ENCODE data around the gene CCDC57. TPM values are rescaled to one million over a fixed set of nuclear protein-coding genes. Genes with fewer than 3 reads are reported as not detected.

CCDC57 gene
- polyA plus RNA-seq, 1 donor from 2014 or later: 70.9 TPM

DNA sequence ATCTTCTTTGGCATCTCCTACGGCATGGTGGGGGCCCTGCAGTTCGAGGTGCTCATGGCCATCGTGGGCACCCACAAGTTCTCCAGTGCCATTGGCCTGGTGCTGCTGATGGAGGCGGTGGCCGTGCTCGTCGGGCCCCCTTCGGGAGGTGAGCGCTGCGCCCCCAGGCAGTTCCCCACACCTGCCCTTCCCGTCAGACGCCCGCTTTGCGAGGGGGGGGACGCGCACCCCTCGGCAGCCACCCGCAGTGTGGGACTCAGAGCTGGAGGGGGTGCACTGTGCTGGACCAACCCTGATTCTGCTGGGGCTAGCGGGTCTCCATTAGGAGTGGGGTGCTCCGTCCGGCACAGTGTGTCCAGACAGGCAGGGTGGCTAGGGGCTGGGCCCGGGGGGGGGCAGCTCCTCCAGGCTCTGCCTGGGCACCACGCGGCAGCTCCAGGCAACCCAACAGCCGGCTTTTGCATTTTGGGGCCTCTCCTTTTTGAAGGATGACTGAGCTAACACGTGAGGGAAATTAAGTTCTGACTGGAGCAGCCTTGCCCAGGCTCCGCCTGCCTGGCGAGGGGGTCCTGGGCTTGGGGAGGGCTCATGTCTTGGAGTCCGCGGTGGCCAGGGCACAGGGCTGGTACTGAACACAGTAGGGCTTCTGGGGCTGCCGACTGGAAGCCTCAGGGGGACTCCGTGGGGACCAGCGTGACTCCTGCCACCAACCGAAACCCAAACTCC lies 25.3 kb upstream of the CCDC57 start:
- no peaks in the 10 kb centered on the region for H3K36me3 ChIP-seq (ENCODE audit: insufficient read depth, low read length)
- no peaks in the 10 kb centered on the region for H3K9me3 ChIP-seq (ENCODE audit: low read length)
- TF ChIP-seq MXI1 (conservative IDR thresholded peaks at IDR 0.05; ENCODE audit: poor library complexity, severe bottlenecking) (no peak), TAF1 (IDR thresholded peaks at IDR 0.05; ENCODE audit: low read depth) (no peak)
- no peak overlapping the region for H2AFZ ChIP-seq (ENCODE audit: low read depth, low read length)
- H3K9me2 ChIP-seq (ENCODE audit: insufficient read depth, low read length): no peaks in the 10 kb centered on the region
- H3K4me2 ChIP-seq (ENCODE audit: low read length): no peak overlapping the region
- no peak overlapping the region for H3K4me3 ChIP-seq (ENCODE audit: low read length)
- H3K79me2 ChIP-seq (replicated peaks; ENCODE audit: insufficient read depth, low read length): no peaks in the 10 kb centered on the region
- H3K27ac ChIP-seq (ENCODE audit: low read length): no peak overlapping the region
- peaks cover 6% of the 10 kb centered on the region for H4K20me1 ChIP-seq (ENCODE audit: insufficient read depth)
- no peaks in the 10 kb centered on the region for H3K27me3 ChIP-seq (ENCODE audit: insufficient read depth, low read depth, low read length)
- no peak overlapping the region for H3K9ac ChIP-seq (ENCODE audit: low read length)
- H3F3A ChIP-seq (ENCODE audit: insufficient read depth, low read length, poor library complexity, severe bottlenecking): no peaks in the 10 kb centered on the region

DNA sequence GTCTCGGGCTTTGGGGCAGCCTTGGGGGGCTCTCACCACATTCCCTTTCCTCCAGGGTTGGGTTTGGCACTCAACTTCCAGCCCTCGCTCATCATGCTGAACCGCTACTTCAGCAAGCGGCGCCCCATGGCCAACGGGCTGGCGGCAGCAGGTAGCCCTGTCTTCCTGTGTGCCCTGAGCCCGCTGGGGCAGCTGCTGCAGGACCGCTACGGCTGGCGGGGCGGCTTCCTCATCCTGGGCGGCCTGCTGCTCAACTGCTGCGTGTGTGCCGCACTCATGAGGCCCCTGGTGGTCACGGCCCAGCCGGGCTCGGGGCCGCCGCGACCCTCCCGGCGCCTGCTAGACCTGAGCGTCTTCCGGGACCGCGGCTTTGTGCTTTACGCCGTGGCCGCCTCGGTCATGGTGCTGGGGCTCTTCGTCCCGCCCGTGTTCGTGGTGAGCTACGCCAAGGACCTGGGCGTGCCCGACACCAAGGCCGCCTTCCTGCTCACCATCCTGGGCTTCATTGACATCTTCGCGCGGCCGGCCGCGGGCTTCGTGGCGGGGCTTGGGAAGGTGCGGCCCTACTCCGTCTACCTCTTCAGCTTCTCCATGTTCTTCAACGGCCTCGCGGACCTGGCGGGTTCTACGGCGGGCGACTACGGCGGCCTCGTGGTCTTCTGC lies 24.6 kb upstream of the CCDC57 start:
- Histone ChIP-seq H3K4me3 (ENCODE audit: low read length) (no peak overlapping the region), H3K4me2 (ENCODE audit: low read length) (no peak overlapping the region), H3F3A (ENCODE audit: insufficient read depth, low read length, poor library complexity, severe bottlenecking) (no peaks in the 10 kb centered on the region), H3K36me3 (ENCODE audit: insufficient read depth, low read length) (no peaks in the 10 kb centered on the region), H4K20me1 (ENCODE audit: insufficient read depth) (no peaks in the 10 kb centered on the region), H3K27ac (ENCODE audit: low read length) (no peak overlapping the region), H2AFZ (ENCODE audit: low read depth, low read length) (no peak overlapping the region), H3K9ac (ENCODE audit: low read length) (no peak overlapping the region), H3K9me3 (ENCODE audit: low read length) (no peaks in the 10 kb centered on the region), H3K27me3 (ENCODE audit: insufficient read depth, low read depth, low read length) (no peaks in the 10 kb centered on the region), H3K79me2 (replicated peaks; ENCODE audit: insufficient read depth, low read length) (no peaks in the 10 kb centered on the region), H3K9me2 (ENCODE audit: insufficient read depth, low read length) (no peaks in the 10 kb centered on the region)
- TF ChIP-seq TAF1 (IDR thresholded peaks at IDR 0.05; ENCODE audit: low read depth): no peak
- no peak for TF ChIP-seq EZH2 (IDR thresholded peaks at IDR 0.05; ENCODE audit: borderline replicate concordance, insufficient read depth, low read length, poor library complexity, severe bottlenecking)
- no peak for TF ChIP-seq SMC3 (conservative IDR thresholded peaks at IDR 0.05; ENCODE audit: poor library complexity)
- no peak for TF ChIP-seq MXI1 (conservative IDR thresholded peaks at IDR 0.05; ENCODE audit: poor library complexity, severe bottlenecking)
- TF ChIP-seq, protein P1, sequence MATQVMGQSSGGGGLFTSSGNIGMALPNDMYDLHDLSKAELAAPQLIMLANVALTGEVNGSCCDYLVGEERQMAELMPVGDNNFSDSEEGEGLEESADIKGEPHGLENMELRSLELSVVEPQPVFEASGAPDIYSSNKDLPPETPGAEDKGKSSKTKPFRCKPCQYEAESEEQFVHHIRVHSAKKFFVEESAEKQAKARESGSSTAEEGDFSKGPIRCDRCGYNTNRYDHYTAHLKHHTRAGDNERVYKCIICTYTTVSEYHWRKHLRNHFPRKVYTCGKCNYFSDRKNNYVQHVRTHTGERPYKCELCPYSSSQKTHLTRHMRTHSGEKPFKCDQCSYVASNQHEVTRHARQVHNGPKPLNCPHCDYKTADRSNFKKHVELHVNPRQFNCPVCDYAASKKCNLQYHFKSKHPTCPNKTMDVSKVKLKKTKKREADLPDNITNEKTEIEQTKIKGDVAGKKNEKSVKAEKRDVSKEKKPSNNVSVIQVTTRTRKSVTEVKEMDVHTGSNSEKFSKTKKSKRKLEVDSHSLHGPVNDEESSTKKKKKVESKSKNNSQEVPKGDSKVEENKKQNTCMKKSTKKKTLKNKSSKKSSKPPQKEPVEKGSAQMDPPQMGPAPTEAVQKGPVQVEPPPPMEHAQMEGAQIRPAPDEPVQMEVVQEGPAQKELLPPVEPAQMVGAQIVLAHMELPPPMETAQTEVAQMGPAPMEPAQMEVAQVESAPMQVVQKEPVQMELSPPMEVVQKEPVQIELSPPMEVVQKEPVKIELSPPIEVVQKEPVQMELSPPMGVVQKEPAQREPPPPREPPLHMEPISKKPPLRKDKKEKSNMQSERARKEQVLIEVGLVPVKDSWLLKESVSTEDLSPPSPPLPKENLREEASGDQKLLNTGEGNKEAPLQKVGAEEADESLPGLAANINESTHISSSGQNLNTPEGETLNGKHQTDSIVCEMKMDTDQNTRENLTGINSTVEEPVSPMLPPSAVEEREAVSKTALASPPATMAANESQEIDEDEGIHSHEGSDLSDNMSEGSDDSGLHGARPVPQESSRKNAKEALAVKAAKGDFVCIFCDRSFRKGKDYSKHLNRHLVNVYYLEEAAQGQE (IDR thresholded peaks at IDR 0.05; ENCODE audit: borderline replicate concordance): no peak
- TF ChIP-seq, protein P2, sequence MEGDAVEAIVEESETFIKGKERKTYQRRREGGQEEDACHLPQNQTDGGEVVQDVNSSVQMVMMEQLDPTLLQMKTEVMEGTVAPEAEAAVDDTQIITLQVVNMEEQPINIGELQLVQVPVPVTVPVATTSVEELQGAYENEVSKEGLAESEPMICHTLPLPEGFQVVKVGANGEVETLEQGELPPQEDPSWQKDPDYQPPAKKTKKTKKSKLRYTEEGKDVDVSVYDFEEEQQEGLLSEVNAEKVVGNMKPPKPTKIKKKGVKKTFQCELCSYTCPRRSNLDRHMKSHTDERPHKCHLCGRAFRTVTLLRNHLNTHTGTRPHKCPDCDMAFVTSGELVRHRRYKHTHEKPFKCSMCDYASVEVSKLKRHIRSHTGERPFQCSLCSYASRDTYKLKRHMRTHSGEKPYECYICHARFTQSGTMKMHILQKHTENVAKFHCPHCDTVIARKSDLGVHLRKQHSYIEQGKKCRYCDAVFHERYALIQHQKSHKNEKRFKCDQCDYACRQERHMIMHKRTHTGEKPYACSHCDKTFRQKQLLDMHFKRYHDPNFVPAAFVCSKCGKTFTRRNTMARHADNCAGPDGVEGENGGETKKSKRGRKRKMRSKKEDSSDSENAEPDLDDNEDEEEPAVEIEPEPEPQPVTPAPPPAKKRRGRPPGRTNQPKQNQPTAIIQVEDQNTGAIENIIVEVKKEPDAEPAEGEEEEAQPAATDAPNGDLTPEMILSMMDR (IDR thresholded peaks at IDR 0.05; ENCODE audit: poor library complexity, severe bottlenecking): no peak
- no peak for TF ChIP-seq RAD21 (conservative IDR thresholded peaks at IDR 0.05)
- no peak for TF ChIP-seq EP300 (conservative IDR thresholded peaks at IDR 0.05; ENCODE audit: poor library complexity, severe bottlenecking)
- no peak for TF ChIP-seq POLR2AphosphoS5 (IDR thresholded peaks at IDR 0.05)

Measured in neural cell (in vitro differentiated cells).